Gastroesophageal sphincter (tissue), 4 donors: Measurements from ENCODE around the gene USP31. TPM values are rescaled to one million over a fixed set of nuclear protein-coding genes. Genes with fewer than 3 reads are reported as not detected.

ENCODE experiments used
- ATAC-seq: fragments of 150-250 bp; one replicate; pipeline ENCODE4 v1.9.1; 2016; ENCODE audit warnings: mild to moderate bottlenecking, moderate library complexity
- H3K27ac ChIP-seq, 4 donors: fragments of 200-600 bp; sonication (generic) in 3 of 4; 1 replicate in 3 of 4; 2 replicates in 1 of 4; pipeline ENCODE4 v1.5.1; 2016 to 2019
- H3K27me3 ChIP-seq: fragments of 200-600 bp; sonication (generic); one replicate; pipeline ENCODE4 v1.5.1; 2019
- H3K36me3 ChIP-seq, 2 donors: fragments of 200-600 bp; sonication (generic); one replicate each; pipeline ENCODE4 v1.5.1; 2019; ENCODE audit warnings: control low read depth in 1 of 2
- H3K4me1 ChIP-seq, 3 donors: fragments of 200-600 bp; sonication (generic); 1 replicate in 2 of 3; 2 replicates in 1 of 3; pipeline ENCODE4 v1.5.1; 2016 to 2019; ENCODE audit warnings: control low read depth in 2 of 3
- H3K4me3 ChIP-seq, 2 donors: fragments of 200-600 bp; sonication (generic); one replicate each; pipeline ENCODE4 v1.5.1; 2019; ENCODE audit warnings: mild to moderate bottlenecking in 1 of 2, moderate library complexity in 1 of 2
- H3K9me3 ChIP-seq, 3 donors: fragments of 200-600 bp; sonication (generic); one replicate each; pipeline ENCODE4 v1.5.1; 2017 to 2019; ENCODE audit warnings: control low read depth in 2 of 3
- CTCF ChIP-seq, 4 experiments: fragments of 200-600 bp in 2 of 4; fragments of 450-650 bp in 2 of 4; sonication (generic) in 1 of 4; IDR thresholded peaks; one replicate each; pipeline ENCODE4 v1.5.1; 2017 to 2019; ENCODE audit warnings: antibody characterized with exemption in 4 of 4, mild to moderate bottlenecking in 2 of 4, moderate library complexity in 2 of 4
- EP300 ChIP-seq: sonication (generic); formaldehyde crosslinking; IDR thresholded peaks from one replicate; pipeline ENCODE4 v1.6.1; 2017; ENCODE audit warnings: antibody characterized with exemption, mild to moderate bottlenecking
- POLR2A ChIP-seq, 2 donors: fragments of 450-650 bp; IDR thresholded peaks; one replicate each; pipeline ENCODE4 v1.6.1; 2017; ENCODE audit warnings: antibody characterized with exemption in 2 of 2, mild to moderate bottlenecking in 2 of 2, moderate library complexity in 1 of 2
- POLR2AphosphoS5 ChIP-seq: sonication (generic); formaldehyde crosslinking; IDR thresholded peaks from one replicate; pipeline ENCODE4 v1.6.1; 2017; ENCODE audit warnings: antibody characterized with exemption
- WGBS, 2 donors: methylation state at CpG; one replicate each; pipeline ENCODE4 v1.1.5; 2018; ENCODE audit warnings: low coverage in 1 of 2; 5-methylcytosine and 5-hydroxymethylcytosine counted together
- total RNA-seq, 4 donors: library from RNA; depleted of rRNA; stranded (reverse); fragments of >200 nt; gene quantifications; one replicate each; pipeline ENCODE4 v1.1.0, GENCODE V29; 2016

USP31 gene
- total RNA-seq, 4 donors from 2014 or later = 11.2 to 37.7 (median 26.6) TPM

GRCh38 chr16:23156110-23156509, 6.9 kb upstream of the USP31 start:
- 51 to 56% methylated on average over 3 of the region's 3 CpGs for WGBS, 2 donors
- Histone ChIP-seq H3K4me1 (no peaks in the 10 kb centered on the region), H3K36me3 (no peaks in the 10 kb centered on the region), H3K27me3 (peaks cover 16% of the 10 kb centered on the region), H3K27ac (no peak overlapping the region), H3K9me3 (no peaks in the 10 kb centered on the region), H3K4me3 (no peak overlapping the region)
- no peak for ATAC-seq
- TF ChIP-seq POLR2A (IDR thresholded peaks at IDR 0.05) (no peak), POLR2AphosphoS5 (no peak), CTCF (IDR thresholded peaks at IDR 0.05) (no peak), EP300 (no peak)

- no peaks in the 10 kb centered on the region for H3K36me3 ChIP-seq
- 8 to 28% methylated on average over 5 to 7 of the region's 7 CpGs for WGBS, 2 donors
- H3K27ac ChIP-seq = no peak overlapping the region
- peaks cover 16% of the 10 kb centered on the region for H3K27me3 ChIP-seq
- H3K4me1 ChIP-seq = no peaks in the 10 kb centered on the region
- ATAC-seq = no peak
- H3K4me3 ChIP-seq = no peak overlapping the region
- TF ChIP-seq CTCF (IDR thresholded peaks at IDR 0.05) (peak in 1 of 4 experiments; percentile 49), POLR2A (IDR thresholded peaks at IDR 0.05) (no peak), POLR2AphosphoS5 (no peak), EP300 (no peak)
- H3K9me3 ChIP-seq = no peaks in the 10 kb centered on the region
Measured at GRCh38 chr16:23155445-23156049, 6.3 kb upstream of the USP31 start.

- H3K27ac ChIP-seq = no peak overlapping the region
- H3K4me1 ChIP-seq = peaks cover 0 to 15% (median 6%) of the 10 kb centered on the region in 3 donors
- no peaks in the 10 kb centered on the region for H3K36me3 ChIP-seq
- H3K9me3 ChIP-seq = no peaks in the 10 kb centered on the region
- TF ChIP-seq POLR2AphosphoS5 (no peak), CTCF (IDR thresholded peaks at IDR 0.05) (no peak), POLR2A (IDR thresholded peaks at IDR 0.05) (no peak), EP300 (no peak)
- peaks cover 16% of the 10 kb centered on the region for H3K27me3 ChIP-seq
- no peak for ATAC-seq
- WGBS, 2 donors = 71 to 78% methylated on average over 7 to 12 of the region's 12 CpGs
- no peak overlapping the region for H3K4me3 ChIP-seq
Measured at GRCh38 chr16:23152386-23153178, 3.3 kb upstream of the USP31 start.

- Histone ChIP-seq H3K27me3 (peaks cover 8% of the 10 kb centered on the region), H3K9me3 (no peaks in the 10 kb centered on the region), H3K4me3 (peak overlapping the region; percentile 65 to 84), H3K4me1 (peaks cover 0 to 41% (median 18%) of the 10 kb centered on the region in 3 donors), H3K27ac (peak overlapping the region in 3 of 4 donors; percentile 91 to 98 (median 94)), H3K36me3 (no peaks in the 10 kb centered on the region)
- WGBS, 2 donors = 46 to 55% methylated on average over 4 of the region's 4 CpGs
- TF ChIP-seq POLR2AphosphoS5 (no peak), POLR2A (IDR thresholded peaks at IDR 0.05) (no peak), CTCF (IDR thresholded peaks at IDR 0.05) (no peak), EP300 (no peak)
- ATAC-seq = no peak
Measured at GRCh38 chr16:23149993-23150364, 727 bp upstream of the USP31 start.
